ENCODE data around the gene CNGA2. TPM values are rescaled to one million over a fixed set of nuclear protein-coding genes. Genes with fewer than 3 reads are reported as not detected.

The CNGA2 gene
- total and polyA plus RNA-seq, 9 of the 15 experiments (the other 6 are each of a cell fraction or from before 2014, with no cell fraction given) = not detected

DNA sequence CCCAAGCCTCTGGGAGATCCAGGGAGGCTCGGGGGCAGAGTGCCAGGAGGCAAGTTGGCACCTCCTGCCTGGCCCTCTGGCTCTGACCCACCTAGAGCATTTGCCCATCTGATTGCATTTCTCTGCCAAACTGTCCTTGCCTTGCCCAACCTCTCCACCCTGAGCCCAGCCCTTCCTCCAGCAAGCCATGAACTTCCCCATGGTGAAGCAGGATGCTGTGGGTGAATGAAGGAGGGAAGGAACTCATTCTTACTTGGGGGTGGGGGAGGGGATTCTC, 9.3 kb upstream of the CNGA2 start:
- H3K9me3 ChIP-seq (replicated peaks; ENCODE audit: control insufficient read depth, insufficient read depth, low read depth, low read length) = no peaks in the 10 kb centered on the region
- no peak overlapping the region for H3K9ac ChIP-seq (ENCODE audit: insufficient read depth in 1 of 2, low read depth in 2 of 2, low read length in 2 of 2)
- DNase-seq (ENCODE audit: extremely low read depth in 1 of 4, low spot score in 3 of 4) = no peak
- H3K36me3 ChIP-seq (ENCODE audit: control insufficient read depth, insufficient read depth, low read length) = no peaks in the 10 kb centered on the region
- H2AFZ ChIP-seq (ENCODE audit: low read depth, low read length) = no peak overlapping the region
- no peaks in the 10 kb centered on the region for H4K20me1 ChIP-seq (replicated peaks; ENCODE audit: control insufficient read depth, insufficient read depth, low read length)
- ATAC-seq = no peak
- peaks cover 0 to 7% of the 10 kb centered on the region in 2 experiments; a peak in 2 of 5 replicates for H3K4me1 ChIP-seq (replicated peaks in 1 of 2; ENCODE audit: control insufficient read depth in 2 of 2, insufficient read depth in 2 of 2, low read length in 2 of 2)
- H3K27ac ChIP-seq (ENCODE audit: extremely low read depth, low read depth, low read length) = no peak overlapping the region
- intact Hi-C loops (cut with micrococcal nuclease) = no loop called here
- H3K27me3 ChIP-seq (ENCODE audit: control insufficient read depth in 2 of 2, insufficient read depth in 2 of 2, low read length in 2 of 2) = peaks cover 0 to 14% of the 10 kb centered on the region in 2 experiments; a peak in 1 of 5 replicates
- 0% methylated on average over 1 of the region's 1 CpG for WGBS (ENCODE audit: insufficient coverage, low coverage, missing lambda C conversion rate)
- no peak overlapping the region for H3K4me3 ChIP-seq
- no peak overlapping the region for H3K4me2 ChIP-seq (ENCODE audit: insufficient read depth, low read length)
- ChIA-PET POLR2A (no interaction called here), CTCF (ENCODE audit: low intra/inter-chr PET ratio) (no interaction called here)
- in situ Hi-C loops (cut with MboI) = no loop called here
- FAIRE-seq = no peak
- H3K9me1 ChIP-seq (ENCODE audit: control insufficient read depth, insufficient read depth, low read length) = no peaks in the 10 kb centered on the region
- no peak for TF ChIP-seq TAL1 (IDR thresholded peaks at IDR 0.05)
- TF ChIP-seq POU5F1 (IDR thresholded peaks at IDR 0.05; ENCODE audit: borderline replicate concordance, low read depth, low read length, partially characterized antibody) = no peak
- no peak for TF ChIP-seq NFE2 (IDR thresholded peaks at IDR 0.05; ENCODE audit: low read depth)
- TF ChIP-seq SMARCE1 (IDR thresholded peaks at IDR 0.05) = no peak
- TF ChIP-seq ELF4 (CRISPR knock-in tag; IDR thresholded peaks at IDR 0.05) = no peak
- TF ChIP-seq STAT5B (CRISPR knock-in tag; IDR thresholded peaks at IDR 0.05) = no peak
- TF ChIP-seq KLF6 (CRISPR knock-in tag; IDR thresholded peaks at IDR 0.05; ENCODE audit: borderline replicate concordance) = no peak
- TF ChIP-seq, protein P1, sequence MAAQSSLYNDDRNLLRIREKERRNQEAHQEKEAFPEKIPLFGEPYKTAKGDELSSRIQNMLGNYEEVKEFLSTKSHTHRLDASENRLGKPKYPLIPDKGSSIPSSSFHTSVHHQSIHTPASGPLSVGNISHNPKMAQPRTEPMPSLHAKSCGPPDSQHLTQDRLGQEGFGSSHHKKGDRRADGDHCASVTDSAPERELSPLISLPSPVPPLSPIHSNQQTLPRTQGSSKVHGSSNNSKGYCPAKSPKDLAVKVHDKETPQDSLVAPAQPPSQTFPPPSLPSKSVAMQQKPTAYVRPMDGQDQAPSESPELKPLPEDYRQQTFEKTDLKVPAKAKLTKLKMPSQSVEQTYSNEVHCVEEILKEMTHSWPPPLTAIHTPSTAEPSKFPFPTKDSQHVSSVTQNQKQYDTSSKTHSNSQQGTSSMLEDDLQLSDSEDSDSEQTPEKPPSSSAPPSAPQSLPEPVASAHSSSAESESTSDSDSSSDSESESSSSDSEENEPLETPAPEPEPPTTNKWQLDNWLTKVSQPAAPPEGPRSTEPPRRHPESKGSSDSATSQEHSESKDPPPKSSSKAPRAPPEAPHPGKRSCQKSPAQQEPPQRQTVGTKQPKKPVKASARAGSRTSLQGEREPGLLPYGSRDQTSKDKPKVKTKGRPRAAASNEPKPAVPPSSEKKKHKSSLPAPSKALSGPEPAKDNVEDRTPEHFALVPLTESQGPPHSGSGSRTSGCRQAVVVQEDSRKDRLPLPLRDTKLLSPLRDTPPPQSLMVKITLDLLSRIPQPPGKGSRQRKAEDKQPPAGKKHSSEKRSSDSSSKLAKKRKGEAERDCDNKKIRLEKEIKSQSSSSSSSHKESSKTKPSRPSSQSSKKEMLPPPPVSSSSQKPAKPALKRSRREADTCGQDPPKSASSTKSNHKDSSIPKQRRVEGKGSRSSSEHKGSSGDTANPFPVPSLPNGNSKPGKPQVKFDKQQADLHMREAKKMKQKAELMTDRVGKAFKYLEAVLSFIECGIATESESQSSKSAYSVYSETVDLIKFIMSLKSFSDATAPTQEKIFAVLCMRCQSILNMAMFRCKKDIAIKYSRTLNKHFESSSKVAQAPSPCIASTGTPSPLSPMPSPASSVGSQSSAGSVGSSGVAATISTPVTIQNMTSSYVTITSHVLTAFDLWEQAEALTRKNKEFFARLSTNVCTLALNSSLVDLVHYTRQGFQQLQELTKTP (IDR thresholded peaks at IDR 0.05; ENCODE audit: low read depth in 1 of 2, partially characterized antibody in 2 of 2) = no peak
- no peak for TF ChIP-seq ZNF134 (CRISPR knock-in tag; conservative IDR thresholded peaks at IDR 0.05)
- no peaks in the 10 kb centered on the region for H3K79me2 ChIP-seq (ENCODE audit: control insufficient read depth, insufficient read depth, low read length)
- no TSS peak for BruUV-seq (replicated peaks)

Data from K562 (cell line).